ENCODE data around the gene LTA4H.
"Not testable (repeated sequence)": the region's sequence is repeated elsewhere in the genome, so short reads cannot be mapped to it uniquely, and the experiment has no call there.

The LTA4H gene

DNA sequence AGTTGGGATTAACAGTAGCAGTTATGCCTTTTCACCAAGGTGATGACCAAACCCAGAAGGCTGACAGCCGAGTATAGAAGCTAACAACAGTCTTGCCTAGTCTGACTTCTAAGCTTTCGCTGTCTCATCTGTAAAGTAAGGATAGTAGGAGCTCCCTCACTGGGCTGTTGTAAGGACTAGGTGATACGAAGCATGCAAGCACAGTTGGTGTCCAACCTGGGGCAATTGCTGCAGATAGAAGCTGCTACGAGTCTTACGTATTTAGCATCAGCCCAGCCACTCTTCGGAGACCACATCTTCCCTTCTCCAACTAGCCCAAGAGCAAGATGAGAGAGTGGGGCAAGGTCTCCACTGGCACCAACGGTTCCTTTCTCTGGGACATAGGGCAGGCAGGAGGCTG lies 45.3 kb downstream of the LTA4H start:
- DNase-seq (ENCODE audit: low spot score): no peak

DNA sequence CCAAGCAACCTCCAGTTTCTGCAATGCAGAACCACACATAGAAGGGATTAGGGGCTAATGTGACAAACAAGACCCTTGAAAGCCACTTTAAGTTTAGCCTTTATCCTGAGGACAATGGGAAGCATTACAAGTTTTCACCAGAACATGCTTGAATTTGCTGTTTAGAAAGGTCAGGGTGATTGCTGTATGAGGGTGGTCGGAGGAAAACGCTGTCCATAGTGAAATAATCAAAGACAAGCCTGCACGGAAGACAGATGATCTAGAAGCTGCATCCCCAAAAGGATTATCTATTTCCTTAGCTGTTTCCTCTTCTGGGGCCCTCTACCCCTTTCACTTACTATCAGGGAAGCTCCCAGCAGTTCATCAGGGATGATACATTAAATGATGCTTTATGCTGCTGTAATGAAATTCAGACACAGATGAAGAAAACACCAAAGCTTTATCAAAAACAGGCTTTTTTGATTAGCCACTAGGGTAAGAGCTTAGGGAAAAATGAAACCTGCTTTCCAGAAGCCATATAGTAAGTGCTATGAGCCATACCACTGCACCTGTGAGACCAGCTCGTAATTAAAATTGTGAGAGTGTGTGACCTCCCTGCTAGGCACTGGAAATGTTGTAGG lies 45.8 kb downstream of the LTA4H start:
- DNase-seq (ENCODE audit: low spot score): no peak

DNA sequence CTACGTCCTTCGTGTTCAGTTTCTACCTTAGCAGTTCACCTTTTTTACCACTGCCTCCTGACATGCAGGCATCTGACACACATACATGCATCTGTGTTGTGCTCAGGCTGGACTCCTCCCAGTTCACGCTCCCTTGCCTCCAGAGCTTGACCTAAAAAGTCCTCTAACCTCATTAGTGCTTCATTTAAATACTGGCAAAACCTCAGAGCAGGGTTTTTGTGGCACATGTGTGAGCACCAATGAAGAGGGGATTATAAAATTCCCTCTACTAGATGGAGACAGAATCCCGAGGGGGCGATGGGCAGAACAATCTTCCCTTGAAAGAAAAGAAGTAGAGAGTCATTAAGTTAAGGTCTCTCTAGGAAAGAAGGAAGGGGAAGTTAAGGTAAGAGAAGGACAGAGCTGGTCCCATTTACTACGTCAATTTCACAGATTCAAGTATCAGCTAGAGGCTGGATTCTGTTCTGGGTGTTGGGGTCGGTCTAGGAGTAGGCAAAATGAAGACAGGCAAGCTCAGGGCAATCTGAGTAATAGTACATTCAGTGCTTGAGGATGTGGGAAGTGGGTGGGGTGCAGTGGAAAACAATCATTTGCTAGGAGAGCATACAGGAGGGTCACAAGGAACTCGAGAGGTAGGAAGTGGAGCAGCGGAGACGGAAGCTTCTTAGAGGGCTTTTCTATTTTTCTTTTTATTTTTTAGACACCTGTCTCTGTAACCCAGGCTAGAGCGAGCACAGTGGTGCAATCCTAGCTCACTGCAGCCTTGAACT lies 46.7 kb downstream of the LTA4H start:
- no peak for DNase-seq (ENCODE audit: low spot score)

DNA sequence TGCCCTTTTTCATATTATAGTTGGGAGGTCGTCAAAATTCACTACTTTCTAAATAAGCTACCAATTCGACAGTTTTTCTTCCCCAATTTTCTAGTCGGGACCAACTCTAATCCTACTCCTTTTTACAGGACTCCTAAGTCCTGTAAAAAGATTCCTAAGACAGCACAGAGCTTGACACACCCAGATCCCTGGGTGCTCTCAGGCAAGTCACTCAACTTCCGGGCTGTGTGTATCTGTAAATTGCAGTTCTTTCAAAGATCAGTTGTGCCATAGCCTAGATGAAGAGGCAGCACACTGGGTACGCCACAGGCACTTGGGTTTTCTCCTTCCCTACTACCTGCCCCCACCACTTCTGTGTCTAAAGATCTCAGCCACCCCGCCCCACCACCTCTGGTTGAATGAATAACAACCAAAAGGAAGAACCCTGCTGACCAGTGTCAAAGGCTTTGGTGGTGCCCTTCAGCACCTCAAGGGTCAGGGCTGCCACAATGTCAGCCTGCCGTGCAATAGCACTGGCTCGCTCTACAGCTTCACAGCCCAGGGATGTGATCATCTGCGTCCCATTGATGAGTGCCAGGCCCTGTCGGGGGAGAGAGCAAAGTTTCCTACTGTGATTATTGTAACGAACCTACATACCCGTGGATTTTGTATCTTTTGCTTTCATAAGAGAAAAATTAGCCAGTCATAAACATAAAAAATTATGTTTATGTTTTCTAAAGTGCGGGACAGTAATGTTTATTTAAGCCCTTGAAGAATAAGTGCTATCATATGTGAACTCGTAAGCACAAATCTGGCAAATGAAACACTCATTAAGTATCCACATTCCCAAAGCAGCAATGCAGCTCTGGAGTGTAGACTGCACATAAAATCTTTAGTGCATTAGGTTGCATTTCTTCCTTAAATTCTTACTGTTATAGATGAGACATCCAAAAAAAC lies 48.5 kb downstream of the LTA4H start:
- DNase-seq (ENCODE audit: low spot score): no peak

DNA sequence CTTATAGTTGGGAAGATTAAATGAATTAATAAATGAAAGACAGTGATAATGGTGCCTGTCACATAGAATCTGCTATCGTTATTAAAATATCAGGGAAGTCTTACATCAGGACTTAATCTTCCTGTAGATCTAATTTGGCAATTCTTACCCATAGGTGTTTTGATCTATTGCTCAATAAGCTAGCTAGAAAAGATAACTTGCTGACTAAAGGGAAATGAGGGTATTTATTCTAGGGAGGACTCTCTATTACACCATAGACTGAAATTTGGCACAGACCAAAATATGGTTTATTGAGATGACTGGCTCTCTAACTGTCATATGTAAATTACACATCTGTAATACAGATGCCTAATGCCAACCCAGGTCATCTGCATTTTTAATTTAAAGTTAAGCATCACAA lies 50.7 kb downstream of the LTA4H start:
- no peak for DNase-seq (ENCODE audit: low spot score)

DNA sequence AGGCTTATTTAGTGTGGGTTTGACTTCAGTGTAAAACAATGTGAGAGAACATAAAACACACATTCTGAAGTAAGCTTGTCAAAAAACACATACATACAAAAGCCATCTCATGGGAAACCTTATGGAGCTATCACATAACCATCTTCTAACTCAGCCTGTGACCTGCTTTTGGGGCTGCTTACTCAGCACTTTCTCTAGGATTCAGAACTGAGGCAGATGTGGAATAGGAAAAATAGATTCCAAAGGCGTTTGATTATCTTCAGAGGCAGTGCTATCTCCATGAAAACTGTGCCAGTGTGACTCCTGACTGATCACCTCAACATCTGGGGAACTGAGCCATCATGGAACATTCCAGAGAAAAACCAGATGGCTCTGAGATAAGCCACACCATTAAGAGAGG lies 52.8 kb downstream of the LTA4H start:
- DNase-seq (ENCODE audit: low spot score): no peak

DNA sequence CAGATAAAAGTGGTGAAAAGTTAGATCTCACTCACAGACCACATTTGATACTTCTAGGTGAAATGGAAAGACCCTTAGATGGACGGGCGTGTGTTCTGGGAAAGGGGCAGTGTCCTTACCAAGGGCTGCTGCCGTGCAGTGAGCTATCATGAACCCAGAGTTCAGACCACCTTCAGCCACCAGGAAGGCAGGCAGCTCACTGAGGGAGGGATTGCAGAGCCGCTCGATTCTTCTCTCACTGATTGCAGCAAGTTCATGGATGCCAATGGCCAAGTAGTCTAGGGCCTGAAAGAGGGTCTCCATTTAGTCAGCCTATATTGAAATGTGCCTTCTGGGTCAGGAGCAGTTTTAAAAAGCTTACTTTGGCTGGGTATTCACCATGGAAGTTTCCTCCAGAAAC lies 55.0 kb downstream of the LTA4H start:
- no peak for DNase-seq (ENCODE audit: low spot score)

DNA sequence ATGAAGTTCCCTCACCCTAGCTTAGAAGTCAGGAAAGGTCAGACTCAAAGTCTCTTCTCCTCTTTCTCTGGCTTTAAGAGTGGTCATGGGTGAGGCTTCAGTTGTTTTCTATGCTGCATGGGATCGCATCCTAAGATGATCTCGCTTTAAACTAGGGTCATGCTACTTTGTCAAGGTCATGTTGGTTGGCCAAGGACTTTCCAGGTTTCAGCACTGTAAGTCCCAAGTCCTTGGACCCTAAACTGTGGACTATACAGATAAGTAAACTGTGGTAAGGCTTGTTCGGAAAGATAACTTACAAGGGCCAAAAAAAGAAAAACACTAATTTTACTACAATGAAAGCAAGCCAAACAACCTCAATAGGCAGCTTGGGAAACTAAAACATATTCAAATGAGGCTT lies 56.6 kb downstream of the LTA4H start:
- no peak for DNase-seq (ENCODE audit: low spot score)

DNA sequence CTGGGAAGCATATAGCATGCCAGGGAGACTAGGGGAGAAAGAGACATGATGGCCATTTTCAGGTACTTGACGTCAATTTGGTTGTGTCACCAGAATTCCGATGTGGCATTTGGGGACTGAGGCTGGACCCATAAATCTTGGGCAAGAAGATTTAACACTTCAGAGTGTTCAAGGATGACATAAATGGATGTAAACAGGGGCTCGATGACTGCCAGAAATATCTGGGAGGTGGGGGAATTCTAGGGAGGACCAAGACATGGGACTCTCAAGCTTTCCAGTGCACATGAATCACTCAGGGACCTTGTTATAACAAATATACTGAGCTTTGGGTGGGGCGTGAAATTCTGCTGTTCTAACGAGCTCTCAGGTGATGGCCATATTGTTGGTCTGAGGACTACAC lies 57.0 kb downstream of the LTA4H start:
- DNase-seq (ENCODE audit: low spot score): no peak

DNA sequence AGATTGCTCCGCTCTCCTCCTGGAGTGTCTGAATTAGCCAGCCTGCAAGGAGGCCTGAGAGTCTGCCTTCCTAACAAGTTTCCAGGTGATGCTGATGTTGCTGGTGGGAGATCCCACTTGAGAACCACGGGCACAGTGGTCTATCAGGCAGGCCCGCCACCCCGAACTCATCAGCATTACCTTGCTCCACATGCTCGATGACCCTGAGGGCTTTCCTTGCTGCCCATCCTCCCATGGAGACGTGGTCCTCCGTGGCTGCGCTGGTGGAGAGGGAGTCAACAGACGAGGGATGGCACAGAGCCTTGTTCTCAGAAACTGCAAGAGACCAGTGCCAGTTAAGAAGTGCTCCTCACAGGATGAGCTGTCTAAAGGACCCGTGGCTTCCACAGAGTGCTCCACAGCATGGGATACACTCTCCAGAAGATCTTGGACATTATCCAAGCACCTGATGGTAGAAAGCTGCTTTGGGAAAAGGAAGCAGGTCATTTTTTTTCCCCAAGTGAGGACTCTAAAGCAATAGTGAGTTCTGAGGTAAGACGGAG lies 57.6 kb downstream of the LTA4H start:
- DNase-seq (ENCODE audit: low spot score): no peak

DNA sequence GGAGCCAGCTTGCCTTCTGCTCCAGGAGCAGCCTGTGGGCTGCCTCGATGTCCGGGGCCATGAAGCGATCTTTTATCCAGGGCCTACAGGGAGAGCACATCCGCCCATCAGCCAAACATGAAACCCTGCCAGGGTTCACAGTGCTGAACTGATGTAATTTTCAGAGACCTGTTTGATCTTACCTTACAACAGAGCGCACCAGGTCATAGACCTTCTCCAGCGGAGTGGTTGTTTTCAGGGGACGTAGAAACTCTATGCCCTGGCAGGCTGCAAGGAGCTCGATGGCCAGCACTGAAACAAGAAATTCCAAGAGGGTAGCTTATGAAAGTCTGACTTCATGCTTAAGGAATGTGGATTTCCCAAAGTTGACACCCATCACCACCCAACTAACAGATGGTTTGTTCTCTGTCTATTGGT lies 59.0 kb downstream of the LTA4H start:
- no peak for DNase-seq (ENCODE audit: low spot score)

DNA sequence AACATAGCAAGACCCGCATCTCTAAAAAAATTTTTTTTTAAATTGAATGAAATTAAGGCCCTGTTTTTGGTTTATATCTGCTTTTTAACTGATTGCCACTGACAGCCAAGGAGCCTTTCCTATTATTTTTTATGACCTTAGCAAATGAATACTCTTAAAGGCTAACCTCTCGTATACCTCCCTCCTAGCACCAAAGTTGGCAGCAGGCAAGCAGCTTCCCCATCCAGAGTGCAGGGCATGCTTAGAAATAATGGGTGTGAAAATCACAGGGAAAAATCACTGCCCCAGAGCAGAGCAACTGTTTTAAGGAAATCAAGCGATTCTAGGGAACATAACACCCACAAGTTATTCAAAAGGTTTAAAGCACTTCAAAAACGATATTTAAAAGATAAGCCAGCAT lies 59.9 kb downstream of the LTA4H start:
- no peak for DNase-seq (ENCODE audit: low spot score)

DNA sequence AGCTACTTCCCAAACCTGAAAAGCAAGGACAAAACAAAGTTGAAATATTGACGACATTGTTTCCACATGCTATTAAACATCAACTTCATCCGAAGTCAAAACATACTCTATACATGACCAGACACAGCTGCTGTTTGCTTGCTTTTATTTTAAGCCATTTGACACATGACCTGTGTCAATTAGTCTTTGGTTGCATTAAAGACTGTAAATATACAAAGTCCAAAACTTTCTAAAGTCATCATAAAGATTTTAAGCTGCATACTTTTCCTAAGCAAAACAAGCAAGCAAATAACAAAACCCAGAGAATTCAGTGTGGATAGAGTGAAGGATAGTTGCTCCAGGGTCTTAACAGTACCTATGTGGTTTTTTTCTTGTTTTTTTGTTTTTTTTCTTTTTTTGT lies 61.0 kb downstream of the LTA4H start:
- DNase-seq (ENCODE audit: low spot score): no peak

DNA sequence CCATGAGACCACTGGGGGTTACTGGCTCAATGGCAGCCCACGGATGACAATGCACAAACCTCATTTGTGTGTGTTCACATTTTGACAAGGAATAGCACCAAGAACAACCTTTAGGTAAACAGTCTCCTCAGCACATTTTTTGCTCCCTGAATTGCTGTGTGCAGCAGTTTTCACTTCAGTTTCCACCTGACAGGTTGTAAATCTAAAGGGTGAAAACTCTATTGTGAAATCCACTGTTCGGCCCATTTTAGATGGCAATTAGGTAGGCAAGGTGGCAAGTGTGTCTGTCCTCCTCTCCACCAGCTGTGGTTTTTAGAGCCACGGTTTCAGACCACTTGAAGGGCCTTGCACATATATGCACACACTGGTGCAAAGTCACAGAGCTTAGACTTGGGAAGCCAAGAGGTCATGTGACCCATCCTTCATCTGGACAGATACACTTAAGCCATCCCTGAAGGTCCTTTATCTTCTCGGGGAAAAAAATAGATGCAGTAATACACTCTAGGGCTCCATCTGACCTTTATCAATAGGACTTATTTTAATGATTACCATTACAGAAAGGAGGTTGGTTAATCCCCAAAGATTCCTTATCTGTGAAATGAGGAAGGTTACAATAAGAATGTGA lies 62.4 kb downstream of the LTA4H start:
- DNase-seq (ENCODE audit: low spot score): no peak

DNA sequence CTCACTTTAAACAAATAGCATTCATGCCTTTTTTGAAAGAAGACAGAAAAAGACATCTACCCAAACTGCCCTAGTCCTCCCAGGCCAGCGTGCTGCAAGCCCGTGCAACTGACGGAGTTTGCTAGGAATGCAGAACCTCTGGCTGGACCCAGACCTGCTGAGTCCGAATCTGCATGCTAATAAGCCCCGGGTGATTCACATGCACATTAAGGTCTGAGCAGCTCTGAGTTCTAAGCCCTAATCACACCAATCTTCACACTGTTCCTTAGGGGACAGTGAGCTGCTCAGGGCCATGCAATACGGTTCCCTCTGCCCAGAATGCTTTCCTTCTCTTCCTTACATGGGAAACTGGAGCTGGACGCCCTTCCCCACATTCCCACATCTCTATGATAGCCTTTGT lies 64.5 kb downstream of the LTA4H start:
- no peak for DNase-seq (ENCODE audit: low spot score)

DNA sequence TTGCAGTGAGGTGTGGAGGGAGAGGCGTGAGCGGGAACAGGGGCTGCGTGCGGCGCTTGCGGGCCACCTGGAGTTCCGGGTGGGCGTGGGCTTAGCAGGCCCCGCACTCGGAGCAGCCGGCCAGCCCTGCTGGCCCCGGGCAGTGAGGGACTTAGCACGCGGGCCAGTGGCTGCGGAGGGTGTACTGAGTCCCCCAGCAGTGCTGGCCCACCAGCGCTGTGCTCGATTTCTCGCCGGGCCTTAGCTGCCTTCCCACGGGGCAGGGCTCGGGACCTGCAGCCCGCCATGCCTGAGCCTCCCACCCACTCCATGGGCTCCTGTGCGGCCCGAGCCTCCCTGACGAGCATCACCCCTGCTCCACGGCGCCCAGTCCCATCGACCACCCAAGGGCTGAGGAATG lies 66.3 kb downstream of the LTA4H start:
- not testable (repeated sequence) for DNase-seq (ENCODE audit: low spot score)

DNA sequence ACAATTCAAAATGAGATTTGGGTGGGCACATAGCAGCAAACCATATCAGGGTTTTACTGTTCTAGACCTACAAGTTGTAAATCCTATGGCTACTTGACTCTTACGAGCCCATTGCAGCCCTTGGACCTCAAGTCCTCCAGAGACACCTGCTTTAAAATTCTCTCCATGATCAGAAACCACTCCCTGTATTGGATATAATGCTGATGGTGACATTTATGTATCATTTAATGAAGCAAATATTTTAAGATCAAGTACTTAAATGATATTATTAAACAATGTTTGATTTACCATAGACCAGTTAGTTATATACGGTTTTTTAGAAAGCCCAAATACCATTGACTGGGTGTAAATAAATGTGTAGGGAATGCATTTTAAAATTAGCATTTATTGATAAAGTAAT lies 68.1 kb downstream of the LTA4H start:
- no peak for DNase-seq (ENCODE audit: low spot score)

DNA sequence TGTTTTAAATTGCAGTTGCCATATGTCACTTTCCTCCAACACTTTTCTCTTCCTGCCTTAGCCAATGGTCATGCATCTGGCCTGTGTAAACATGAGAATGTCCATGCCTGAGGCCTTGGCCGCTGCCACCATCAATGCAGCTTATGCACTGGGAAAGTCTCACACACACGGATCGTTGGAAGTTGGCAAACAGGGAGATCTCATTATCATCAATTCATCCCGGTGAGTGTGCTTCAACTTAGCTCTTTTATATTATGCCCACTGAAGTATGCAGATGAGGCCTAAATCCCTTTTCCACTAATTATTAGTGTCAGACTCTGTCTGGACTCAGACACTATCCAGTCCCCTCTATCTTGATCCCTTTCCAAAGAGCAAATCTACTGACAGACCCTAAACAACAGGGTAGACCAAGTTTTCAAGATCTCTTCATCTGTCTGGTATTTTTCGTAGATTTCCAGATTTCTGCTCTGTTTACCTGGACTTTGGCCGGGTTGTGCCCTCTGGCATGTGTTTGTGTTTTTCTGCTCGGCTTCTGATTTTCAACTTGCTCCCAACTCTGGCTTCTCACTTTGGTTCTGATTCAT lies 69.0 kb downstream of the LTA4H start:
- DNase-seq (ENCODE audit: low spot score): no peak

DNA sequence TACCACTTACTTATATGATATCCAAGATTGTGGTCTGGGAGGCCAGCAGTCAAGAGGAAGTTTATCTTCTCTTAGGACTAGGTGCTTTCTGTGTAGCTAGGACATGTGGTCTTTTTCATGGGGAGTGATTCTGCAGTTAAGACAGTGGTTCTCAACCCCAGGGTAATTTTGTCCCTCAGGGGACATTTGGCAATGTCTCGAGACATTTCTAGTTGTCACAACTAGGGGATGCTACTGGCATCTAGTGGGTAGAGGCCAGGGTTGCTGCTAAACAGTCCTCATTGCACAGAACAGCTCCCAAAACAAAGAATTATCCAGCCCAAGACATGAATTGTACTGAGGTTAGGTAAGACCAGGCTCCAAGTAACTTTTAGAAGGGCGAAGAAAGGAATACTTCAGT lies 72.3 kb downstream of the LTA4H start:
- no peak for DNase-seq (ENCODE audit: low spot score)

DNA sequence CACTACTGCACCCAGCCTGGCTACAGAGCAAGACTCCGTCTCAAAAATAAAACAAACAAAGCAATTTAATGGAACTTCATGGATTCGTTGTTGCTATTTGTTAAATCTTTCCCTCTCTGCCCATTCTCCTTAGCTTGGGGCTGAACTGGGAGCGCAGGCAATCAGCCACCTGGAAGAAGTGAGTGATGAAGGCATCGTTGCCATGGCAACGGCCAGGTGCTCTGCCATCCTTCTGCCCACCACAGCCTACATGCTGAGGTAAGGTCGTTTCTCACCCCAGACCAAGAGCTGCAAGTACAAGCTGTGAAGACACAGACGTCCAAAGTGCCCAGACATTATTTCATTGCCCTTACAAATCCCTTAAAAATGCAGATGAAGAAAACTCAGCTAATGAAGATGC lies 73.2 kb downstream of the LTA4H start:
- DNase-seq (ENCODE audit: low spot score): no peak

DNA sequence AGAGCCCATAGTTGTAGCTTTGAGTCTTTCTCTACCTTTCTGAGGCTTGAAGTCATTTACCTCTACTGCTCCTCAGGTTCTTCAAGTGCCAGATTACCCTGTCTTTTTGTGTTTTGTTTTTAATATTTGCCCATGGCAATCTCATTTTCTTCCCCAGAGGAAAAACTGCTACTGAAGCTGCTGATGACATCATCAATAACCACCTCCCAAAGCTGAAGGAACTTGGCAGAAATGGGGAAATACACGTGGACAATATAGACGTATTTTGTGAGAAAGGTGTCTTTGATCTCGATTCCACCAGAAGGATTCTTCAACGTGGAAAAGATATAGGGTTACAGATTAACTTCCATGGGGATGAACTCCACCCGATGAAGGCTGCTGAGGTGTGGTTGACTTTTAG lies 75.1 kb downstream of the LTA4H start:
- no peak for DNase-seq (ENCODE audit: low spot score)

DNA sequence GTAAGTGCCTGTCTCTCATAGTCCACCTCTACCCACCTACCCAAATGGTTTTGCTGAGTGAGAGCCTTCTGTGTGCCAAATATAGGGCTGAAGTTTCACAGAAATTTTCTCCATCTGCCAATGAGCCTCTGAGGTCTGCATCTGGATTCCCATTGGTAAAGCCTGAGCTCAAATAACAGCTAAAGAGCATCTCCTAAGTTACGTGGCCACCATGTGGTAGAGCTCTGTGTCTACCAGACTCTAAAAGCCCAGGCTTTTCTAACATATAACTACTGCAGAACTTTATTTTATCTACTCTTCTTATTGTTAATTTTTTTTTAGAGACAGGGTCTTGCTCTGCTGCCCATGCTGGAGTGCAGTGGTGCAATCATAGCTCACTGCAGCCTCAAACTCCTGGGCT lies 76.3 kb downstream of the LTA4H start:
- DNase-seq (ENCODE audit: low spot score): no peak
